ENCODE data around the gene ADGRL3. TPM values are rescaled to one million over a fixed set of nuclear protein-coding genes. Genes with fewer than 3 reads are reported as not detected.
"Not testable (repeated sequence)": the region's sequence is repeated elsewhere in the genome, so short reads cannot be mapped to it uniquely, and the experiment has no call there.

The ADGRL3 gene
- total RNA-seq, 2 experiments from 2014 or later = not detected

DNA sequence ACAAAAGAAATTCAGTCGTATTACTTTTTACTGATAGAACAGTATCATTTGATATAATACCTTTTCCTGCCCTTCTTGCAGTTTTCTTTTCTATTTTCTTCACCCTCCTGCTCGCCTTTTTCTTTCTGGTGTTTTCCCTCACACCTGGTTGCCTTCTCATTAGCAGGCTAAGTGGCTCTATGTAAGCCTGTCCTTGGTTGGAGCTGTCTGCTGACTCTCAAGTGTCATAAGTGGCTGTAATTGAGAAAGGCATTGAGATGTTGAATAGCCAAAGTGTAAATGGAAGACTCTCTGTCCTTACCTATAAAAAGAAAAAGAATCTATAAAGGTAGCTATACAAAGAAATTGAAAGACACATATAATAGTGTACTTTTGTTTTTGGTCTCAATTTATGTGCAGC, 180.7 kb downstream of the ADGRL3 start:
- ATAC-seq (no peak), DNase-seq (no peak)
- no peaks in the 10 kb centered on the region for H3K36me3 Mint-ChIP-seq (ENCODE audit: low read depth)
- H3K27me3 Mint-ChIP-seq = no peaks in the 10 kb centered on the region
- ChIA-PET POLR2A (no interaction called here), CTCF (no interaction called here)
- H3K27ac Mint-ChIP-seq = no peak overlapping the region
- H3K4me3 Mint-ChIP-seq = no peak overlapping the region
- H3K9me3 Mint-ChIP-seq = peaks cover 8% of the 10 kb centered on the region
- no peaks in the 10 kb centered on the region for H3K4me1 Mint-ChIP-seq (ENCODE audit: low read depth)
- intact Hi-C loops (cut with micrococcal nuclease) = no loop called here
- TF ChIP-seq, protein P1, sequence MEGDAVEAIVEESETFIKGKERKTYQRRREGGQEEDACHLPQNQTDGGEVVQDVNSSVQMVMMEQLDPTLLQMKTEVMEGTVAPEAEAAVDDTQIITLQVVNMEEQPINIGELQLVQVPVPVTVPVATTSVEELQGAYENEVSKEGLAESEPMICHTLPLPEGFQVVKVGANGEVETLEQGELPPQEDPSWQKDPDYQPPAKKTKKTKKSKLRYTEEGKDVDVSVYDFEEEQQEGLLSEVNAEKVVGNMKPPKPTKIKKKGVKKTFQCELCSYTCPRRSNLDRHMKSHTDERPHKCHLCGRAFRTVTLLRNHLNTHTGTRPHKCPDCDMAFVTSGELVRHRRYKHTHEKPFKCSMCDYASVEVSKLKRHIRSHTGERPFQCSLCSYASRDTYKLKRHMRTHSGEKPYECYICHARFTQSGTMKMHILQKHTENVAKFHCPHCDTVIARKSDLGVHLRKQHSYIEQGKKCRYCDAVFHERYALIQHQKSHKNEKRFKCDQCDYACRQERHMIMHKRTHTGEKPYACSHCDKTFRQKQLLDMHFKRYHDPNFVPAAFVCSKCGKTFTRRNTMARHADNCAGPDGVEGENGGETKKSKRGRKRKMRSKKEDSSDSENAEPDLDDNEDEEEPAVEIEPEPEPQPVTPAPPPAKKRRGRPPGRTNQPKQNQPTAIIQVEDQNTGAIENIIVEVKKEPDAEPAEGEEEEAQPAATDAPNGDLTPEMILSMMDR (IDR thresholded peaks at IDR 0.05) = no peak

DNA sequence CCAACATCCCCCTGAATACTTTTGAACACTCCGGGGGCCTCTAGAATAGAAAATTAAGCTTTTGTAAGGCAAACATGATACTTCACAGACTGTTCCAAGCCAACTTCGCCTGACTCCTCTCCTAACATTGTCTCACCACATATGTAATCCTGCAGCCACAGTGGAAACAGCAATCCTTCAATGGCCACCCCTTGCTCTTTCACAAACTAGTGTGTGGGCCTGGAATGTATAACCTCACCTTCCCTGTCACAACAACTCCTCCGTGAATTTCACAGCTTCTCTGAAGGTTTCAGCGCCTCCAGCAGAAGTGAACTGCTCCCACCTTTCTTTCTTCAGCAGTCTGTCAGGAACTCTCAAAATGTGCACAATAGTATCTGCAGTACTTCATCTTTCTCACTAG, 185.1 kb downstream of the ADGRL3 start:
- Mint-ChIP-seq H3K27ac (no peak overlapping the region), H3K9me3 (peaks cover 13% of the 10 kb centered on the region), H3K4me1 (ENCODE audit: low read depth) (no peaks in the 10 kb centered on the region), H3K36me3 (ENCODE audit: low read depth) (no peaks in the 10 kb centered on the region), H3K27me3 (no peaks in the 10 kb centered on the region), H3K4me3 (no peak overlapping the region)
- intact Hi-C loops (cut with micrococcal nuclease) = no loop called here
- ATAC-seq (no peak), DNase-seq (no peak)
- TF ChIP-seq, protein P1 (IDR thresholded peaks at IDR 0.05) = no peak
- POLR2A ChIA-PET = no interaction called here
- CTCF ChIA-PET = no interaction called here

GRCh38 chr4:61387372-61387771, 187.2 kb downstream of the ADGRL3 start:
- H3K36me3 Mint-ChIP-seq (ENCODE audit: low read depth); ATAC-seq; DNase-seq; H3K27ac Mint-ChIP-seq; POLR2A ChIA-PET; CTCF ChIA-PET; H3K4me3 Mint-ChIP-seq; intact Hi-C loops (cut with micrococcal nuclease); H3K9me3 Mint-ChIP-seq; H3K4me1 Mint-ChIP-seq (ENCODE audit: low read depth); H3K27me3 Mint-ChIP-seq: not testable (repeated sequence)

GRCh38 chr4:61389640-61390039, 189.5 kb downstream of the ADGRL3 start:
- ChIA-PET POLR2A (no interaction called here), CTCF (no interaction called here)
- DNase-seq (no peak), ATAC-seq (no peak)
- Mint-ChIP-seq H3K27me3 (no peaks in the 10 kb centered on the region), H3K36me3 (ENCODE audit: low read depth) (no peaks in the 10 kb centered on the region), H3K9me3 (peaks cover 6% of the 10 kb centered on the region), H3K27ac (no peak overlapping the region), H3K4me1 (ENCODE audit: low read depth) (no peaks in the 10 kb centered on the region), H3K4me3 (no peak overlapping the region)
- TF ChIP-seq, protein P1 (IDR thresholded peaks at IDR 0.05) = no peak
- intact Hi-C loops (cut with micrococcal nuclease) = no loop called here

DNA sequence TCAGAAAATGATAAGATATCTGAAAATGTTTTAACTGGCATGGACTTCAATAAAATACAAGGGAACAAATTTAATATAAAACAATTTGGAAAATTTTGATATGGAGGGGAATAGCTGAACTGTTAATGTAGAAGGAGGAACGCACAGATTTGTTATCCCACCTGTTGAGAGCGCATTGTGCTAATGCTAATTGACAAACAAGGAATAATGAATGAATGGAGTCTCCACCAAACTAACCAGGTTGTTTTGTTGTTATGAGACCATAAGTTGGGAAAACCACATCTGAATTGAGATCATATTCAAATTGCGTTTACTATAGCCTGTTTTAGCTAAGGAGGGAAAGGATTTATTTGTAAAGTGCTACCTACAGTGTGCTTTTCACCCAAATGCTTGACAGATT, 195.6 kb downstream of the ADGRL3 start:
- H3K27ac Mint-ChIP-seq = no peak overlapping the region
- intact Hi-C loops (cut with micrococcal nuclease) = no loop called here
- DNase-seq (no peak), ATAC-seq (no peak)
- POLR2A ChIA-PET = no interaction called here
- no peaks in the 10 kb centered on the region for H3K27me3 Mint-ChIP-seq
- TF ChIP-seq, protein P1 (IDR thresholded peaks at IDR 0.05) = no peak
- no peak overlapping the region for H3K4me3 Mint-ChIP-seq
- no peaks in the 10 kb centered on the region for H3K4me1 Mint-ChIP-seq (ENCODE audit: low read depth)
- no peaks in the 10 kb centered on the region for H3K36me3 Mint-ChIP-seq (ENCODE audit: low read depth)
- CTCF ChIA-PET = no interaction called here
- H3K9me3 Mint-ChIP-seq = peaks cover 3% of the 10 kb centered on the region

GRCh38 chr4:61397174-61397573, 197.0 kb downstream of the ADGRL3 start:
- TF ChIP-seq, protein P1 (IDR thresholded peaks at IDR 0.05) = no peak
- ChIA-PET CTCF (no interaction called here), POLR2A (no interaction called here)
- no peak overlapping the region for H3K27ac Mint-ChIP-seq
- H3K27me3 Mint-ChIP-seq = no peaks in the 10 kb centered on the region
- intact Hi-C loops (cut with micrococcal nuclease) = no loop called here
- peaks cover 3% of the 10 kb centered on the region for H3K9me3 Mint-ChIP-seq
- no peaks in the 10 kb centered on the region for H3K36me3 Mint-ChIP-seq (ENCODE audit: low read depth)
- no peaks in the 10 kb centered on the region for H3K4me1 Mint-ChIP-seq (ENCODE audit: low read depth)
- no peak overlapping the region for H3K4me3 Mint-ChIP-seq
- DNase-seq (no peak), ATAC-seq (no peak)
